ENCODE measurements around the gene NUDT8. TPM values are rescaled to one million over a fixed set of nuclear protein-coding genes. Genes with fewer than 3 reads are reported as not detected.

Gene NUDT8
- total and polyA plus RNA-seq, 10 of the 15 experiments (the other 5 are each of a cell fraction or from before 2014, with no cell fraction given), result 0.32 to 18.2 (median 9.8) TPM

- peaks cover 27% of the 10 kb centered on the region for H3K4me1 ChIP-seq (ENCODE audit: control insufficient read depth, insufficient read depth, low read length)
- no peak overlapping the region for H3K4me2 ChIP-seq (ENCODE audit: control insufficient read depth, insufficient read depth)
- CTCF ChIA-PET, result interaction anchor here (1.5 kb wide), 1 partner anchor 22 kb away, joined by 7 read pairs; the partner anchor contains the start of gene GSTP1
- WGBS (ENCODE audit: insufficient coverage, insufficient replicate concordance, low lambda C conversion rate, missing lambda C conversion rate), result 88% methylated on average over 2 of the region's 2 CpGs
- H2AFZ ChIP-seq (ENCODE audit: control insufficient read depth, low read depth, low read length), result no peak overlapping the region
- BruUV-seq (replicated peaks), result no TSS peak
- peaks cover 2 to 6% of the 10 kb centered on the region in 2 experiments; a peak in 2 of 4 replicates for H3K36me3 ChIP-seq (ENCODE audit: control insufficient read depth in 2 of 2, insufficient read depth in 2 of 2, low read length in 1 of 2)
- ATAC-seq (no peak), FAIRE-seq (no peak), DNase-seq (ENCODE audit: low read depth, low spot score) (no peak)
- H3K27me3 ChIP-seq (replicated peaks in 1 of 2; ENCODE audit: control insufficient read depth in 2 of 2, insufficient read depth in 2 of 2, low read length in 1 of 2), result no peaks in the 10 kb centered on the region
- H3K27ac ChIP-seq (ENCODE audit: control insufficient read depth, insufficient read depth), result no peak overlapping the region
- no peak overlapping the region for H3K9ac ChIP-seq (ENCODE audit: control insufficient read depth, insufficient read depth, low read length)
- intact Hi-C loops (cut with micrococcal nuclease; ENCODE audit: unreplicated experiment), result no loop called here
- SMC1A ChIA-PET (ENCODE audit: uncharacterized antibody, unreplicated experiment), result interaction anchor here (1.4 kb wide), 1 partner anchor 9 kb away, joined by 4 read pairs; no protein-coding TSS in a partner anchor
- in situ Hi-C loops (cut with MboI), result no loop called here
- H3K9me3 ChIP-seq (replicated peaks; ENCODE audit: control insufficient read depth, insufficient read depth, low read length), result no peaks in the 10 kb centered on the region
- H3K79me2 ChIP-seq (ENCODE audit: control insufficient read depth, insufficient read depth, low read length), result peaks cover 16% of the 10 kb centered on the region
- POLR2A ChIA-PET, result no interaction called here
- no peaks in the 10 kb centered on the region for H4K20me1 ChIP-seq (ENCODE audit: control insufficient read depth, insufficient read depth)
- H3K4me3 ChIP-seq, result no peak overlapping the region
- RAD21 ChIA-PET (ENCODE audit: unreplicated experiment), result interaction anchor here (1.2 kb wide), 1 partner anchor 20 kb away, joined by 4 read pairs; no protein-coding TSS in a partner anchor
- TF ChIP-seq ZNF687 (IDR thresholded peaks at IDR 0.05), result no peak
- TF ChIP-seq IKZF2 (IDR thresholded peaks at IDR 0.05), result no peak
- no peak for TF ChIP-seq ATF7 (IDR thresholded peaks at IDR 0.05; ENCODE audit: low read depth)
- TF ChIP-seq CHD1 (IDR thresholded peaks at IDR 0.05; ENCODE audit: low read depth, low read length), result no peak
- no peak for TF ChIP-seq POLR2A (IDR thresholded peaks at IDR 0.05; ENCODE audit: low read depth, low read length)
- no peak for TF ChIP-seq ZNF274 (IDR thresholded peaks at IDR 0.05; ENCODE audit: insufficient read depth, insufficient read length)
- no peak for TF ChIP-seq EP300 (IDR thresholded peaks at IDR 0.05; ENCODE audit: borderline replicate concordance in 1 of 2, control insufficient read depth in 1 of 2, low read depth in 2 of 2, low read length in 2 of 2)
- TF ChIP-seq STAT1 (conservative IDR thresholded peaks at IDR 0.05), result no peak
- no peak for TF ChIP-seq NR2F1 (conservative IDR thresholded peaks at IDR 0.05)
- no peak for TF ChIP-seq USF1 (IDR thresholded peaks at IDR 0.05; ENCODE audit: borderline replicate concordance, extremely low read length, insufficient read depth, low read depth, low read length)
- TF ChIP-seq TAF1 (IDR thresholded peaks at IDR 0.05; ENCODE audit: borderline replicate concordance, low read depth, low read length), result no peak
- TF ChIP-seq RAD21 (IDR thresholded peaks at IDR 0.05; ENCODE audit: insufficient read depth, low read depth, low read length), result no peak
- no peak for TF ChIP-seq EGR1 (IDR thresholded peaks at IDR 0.05; ENCODE audit: borderline replicate concordance in 1 of 2, low read depth in 2 of 2, low read length in 2 of 2)
- TF ChIP-seq SREBF2 (IDR thresholded peaks at IDR 0.05; ENCODE audit: low read length), result no peak
- no peak for TF ChIP-seq ZBTB11 (CRISPR knock-in tag; IDR thresholded peaks at IDR 0.05)
Measured at GRCh38 chr11:67604815-67605214, 24.9 kb downstream of the NUDT8 start.
